ENCODE measurements around the gene C2CD3.

DNA sequence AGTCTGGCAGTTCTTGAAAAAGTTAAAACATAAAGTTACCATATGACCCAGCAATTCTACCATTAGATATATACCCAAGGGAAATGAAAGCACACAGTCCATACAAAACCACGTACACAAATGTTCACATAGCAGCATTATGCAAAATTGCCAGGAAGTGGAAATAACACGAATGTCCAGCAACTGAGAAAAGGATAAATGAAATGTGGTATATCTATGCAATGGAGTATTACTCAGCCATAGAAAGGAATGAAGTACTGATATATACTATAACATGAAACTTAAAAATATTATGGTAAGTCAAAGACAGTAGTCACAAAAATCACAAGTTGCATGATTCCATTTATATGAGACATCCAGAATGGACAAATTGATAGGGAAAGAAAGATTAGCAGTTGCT is 57.9 kb downstream of the C2CD3 start:
- TF ChIP-seq, protein P1, sequence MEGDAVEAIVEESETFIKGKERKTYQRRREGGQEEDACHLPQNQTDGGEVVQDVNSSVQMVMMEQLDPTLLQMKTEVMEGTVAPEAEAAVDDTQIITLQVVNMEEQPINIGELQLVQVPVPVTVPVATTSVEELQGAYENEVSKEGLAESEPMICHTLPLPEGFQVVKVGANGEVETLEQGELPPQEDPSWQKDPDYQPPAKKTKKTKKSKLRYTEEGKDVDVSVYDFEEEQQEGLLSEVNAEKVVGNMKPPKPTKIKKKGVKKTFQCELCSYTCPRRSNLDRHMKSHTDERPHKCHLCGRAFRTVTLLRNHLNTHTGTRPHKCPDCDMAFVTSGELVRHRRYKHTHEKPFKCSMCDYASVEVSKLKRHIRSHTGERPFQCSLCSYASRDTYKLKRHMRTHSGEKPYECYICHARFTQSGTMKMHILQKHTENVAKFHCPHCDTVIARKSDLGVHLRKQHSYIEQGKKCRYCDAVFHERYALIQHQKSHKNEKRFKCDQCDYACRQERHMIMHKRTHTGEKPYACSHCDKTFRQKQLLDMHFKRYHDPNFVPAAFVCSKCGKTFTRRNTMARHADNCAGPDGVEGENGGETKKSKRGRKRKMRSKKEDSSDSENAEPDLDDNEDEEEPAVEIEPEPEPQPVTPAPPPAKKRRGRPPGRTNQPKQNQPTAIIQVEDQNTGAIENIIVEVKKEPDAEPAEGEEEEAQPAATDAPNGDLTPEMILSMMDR (IDR thresholded peaks at IDR 0.05), result no peak
- no peak for TF ChIP-seq POLR2A (IDR thresholded peaks at IDR 0.05)

All from body of pancreas (tissue), 4 donors.